GM06990 (cell line): ENCODE measurements around the gene TMEM207.

Experiments
- DNase-seq: peaks from one replicate; pipeline ENCODE4 v3.0.0-alpha.2; 2011; ENCODE audit not compliant: insufficient read length; ENCODE audit errors: extremely low read depth
- H3K27me3 ChIP-seq: replicated peaks from 2 replicates; pipeline ENCODE4 v1.6.0; 2011; ENCODE audit warnings: low read length; ENCODE audit not compliant: control insufficient read depth, insufficient read depth
- H3K36me3 ChIP-seq: 2 replicates; pipeline ENCODE4 v1.5.1; 2011; ENCODE audit warnings: low read length; ENCODE audit not compliant: control insufficient read depth, insufficient read depth
- H3K4me3 ChIP-seq: replicated peaks from 2 replicates; pipeline ENCODE4 v1.5.1; 2011; ENCODE audit warnings: low read depth, mild to moderate bottlenecking, control low read depth, low read length
- CTCF ChIP-seq: IDR thresholded peaks from 2 replicates; pipeline ENCODE4 v1.5.1; 2011; ENCODE audit warnings: low read length, control low read depth, mild to moderate bottlenecking, inconsistent platforms; ENCODE audit not compliant: insufficient read depth, poor library complexity, severe bottlenecking

Gene TMEM207

DNA sequence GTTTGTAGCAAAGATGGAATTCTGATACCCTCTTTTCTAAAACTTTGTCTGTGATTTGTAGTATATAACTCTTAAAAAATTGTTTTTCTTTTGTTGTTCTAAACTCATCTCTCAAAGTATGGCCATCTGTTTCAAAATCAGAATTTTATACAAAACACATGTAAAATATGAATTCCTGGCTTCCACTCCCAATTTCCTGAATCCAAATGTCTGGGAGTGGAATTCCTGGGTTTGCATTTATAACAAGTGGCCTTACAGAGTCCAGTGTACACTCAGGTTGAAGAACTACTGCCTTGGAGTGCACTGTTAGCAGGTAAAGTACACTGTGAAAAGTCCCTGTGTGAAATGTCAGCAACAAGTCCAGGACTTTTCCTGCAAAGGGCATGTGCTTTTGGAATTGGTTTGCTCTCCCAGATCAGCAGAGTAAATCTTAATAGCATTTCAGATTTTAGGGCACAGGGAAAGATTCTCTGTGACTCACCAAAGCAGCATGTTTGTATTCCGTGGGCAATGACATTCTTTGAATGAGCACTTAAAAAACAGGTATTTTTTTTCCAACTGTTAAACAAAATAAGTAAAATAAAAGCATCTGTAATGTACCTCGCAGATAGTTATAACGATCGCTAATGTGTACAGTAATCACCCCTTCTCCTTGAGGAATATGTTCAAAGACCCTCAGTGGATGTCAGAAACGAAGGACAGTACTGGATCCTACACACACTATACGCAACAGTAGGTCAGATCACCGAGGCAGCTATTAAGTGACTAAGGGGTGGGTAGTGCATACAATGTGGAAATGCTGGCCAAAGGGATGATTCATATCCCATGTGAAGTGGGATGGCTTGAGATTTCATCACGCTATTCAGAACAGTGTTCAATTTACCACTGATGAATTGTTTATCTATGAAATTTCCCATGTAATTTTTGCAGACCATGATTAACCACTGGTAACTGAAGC, 63.7 kb downstream of the TMEM207 start:
- H3K4me3 ChIP-seq = no peak overlapping the region
- no peak for TF ChIP-seq CTCF
- H3K27me3 ChIP-seq = no peaks in the 10 kb centered on the region
- DNase-seq = no peak
- no peaks in the 10 kb centered on the region for H3K36me3 ChIP-seq

DNA sequence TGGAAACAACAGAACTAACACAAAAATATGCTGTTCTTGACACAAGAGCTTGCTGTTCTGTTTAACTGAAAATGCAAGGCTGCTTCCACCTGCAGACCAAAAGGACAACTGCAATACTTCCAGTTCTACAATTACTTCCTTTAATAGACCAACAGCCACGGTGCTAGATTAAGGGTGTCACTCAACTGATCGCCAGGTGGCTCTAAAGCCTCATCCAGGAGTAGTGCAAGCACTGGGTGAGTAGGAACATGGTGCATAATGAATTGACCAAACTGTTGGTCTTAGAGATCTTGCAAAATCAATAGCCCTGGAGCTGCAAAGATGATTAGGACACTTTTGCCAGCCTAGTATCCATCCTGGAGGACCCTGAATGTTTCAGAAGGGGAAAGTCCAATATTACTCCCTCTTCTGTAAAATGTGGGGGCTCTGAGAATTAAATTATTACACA, 65.4 kb downstream of the TMEM207 start:
- Histone ChIP-seq H3K4me3 (no peak overlapping the region), H3K36me3 (no peaks in the 10 kb centered on the region), H3K27me3 (no peaks in the 10 kb centered on the region)
- DNase-seq = peak; percentile 39
- peak; percentile 55 for TF ChIP-seq CTCF

DNA sequence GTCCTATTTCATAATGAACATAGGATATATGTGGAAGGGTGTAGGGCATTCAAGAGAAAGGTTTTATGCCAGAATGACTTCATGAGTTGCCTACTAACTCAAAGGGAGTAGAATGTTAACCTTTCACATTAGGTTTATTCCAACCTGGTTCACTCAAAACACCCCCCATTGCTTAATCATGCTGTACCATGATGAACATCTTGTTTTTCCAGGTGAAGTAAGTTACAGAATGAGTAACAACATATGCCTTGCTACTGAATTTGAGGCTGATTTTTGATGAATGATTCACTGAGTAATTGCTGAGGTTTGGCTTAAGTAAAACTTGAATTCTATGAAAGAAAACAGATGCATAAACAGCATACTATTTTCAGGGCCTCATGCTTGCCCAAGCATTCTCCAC, 67.6 kb downstream of the TMEM207 start:
- Histone ChIP-seq H3K4me3 (no peak overlapping the region), H3K36me3 (no peaks in the 10 kb centered on the region), H3K27me3 (no peaks in the 10 kb centered on the region)
- TF ChIP-seq CTCF = no peak
- DNase-seq = no peak

DNA sequence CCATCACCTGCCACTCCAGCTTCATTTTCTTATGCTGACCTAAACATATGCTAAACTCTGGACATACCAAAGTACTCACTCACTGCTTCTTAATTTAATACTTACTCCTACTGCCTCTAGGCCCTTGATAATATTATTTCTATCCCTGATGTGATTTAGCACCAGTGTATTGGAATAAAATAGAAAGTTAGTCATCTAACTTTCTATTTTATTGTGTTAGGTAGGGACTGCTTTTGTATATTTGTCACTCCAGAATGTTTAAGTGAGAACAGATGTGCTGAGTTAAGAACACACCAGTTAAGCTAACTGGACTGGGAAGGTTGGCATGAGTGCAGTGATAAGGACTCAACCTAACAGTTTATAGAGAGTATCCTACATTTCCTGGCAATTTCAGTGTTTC, 68.3 kb downstream of the TMEM207 start:
- no peak overlapping the region for H3K4me3 ChIP-seq
- H3K36me3 ChIP-seq = no peaks in the 10 kb centered on the region
- no peak for DNase-seq
- no peak for TF ChIP-seq CTCF
- H3K27me3 ChIP-seq = no peaks in the 10 kb centered on the region

DNA sequence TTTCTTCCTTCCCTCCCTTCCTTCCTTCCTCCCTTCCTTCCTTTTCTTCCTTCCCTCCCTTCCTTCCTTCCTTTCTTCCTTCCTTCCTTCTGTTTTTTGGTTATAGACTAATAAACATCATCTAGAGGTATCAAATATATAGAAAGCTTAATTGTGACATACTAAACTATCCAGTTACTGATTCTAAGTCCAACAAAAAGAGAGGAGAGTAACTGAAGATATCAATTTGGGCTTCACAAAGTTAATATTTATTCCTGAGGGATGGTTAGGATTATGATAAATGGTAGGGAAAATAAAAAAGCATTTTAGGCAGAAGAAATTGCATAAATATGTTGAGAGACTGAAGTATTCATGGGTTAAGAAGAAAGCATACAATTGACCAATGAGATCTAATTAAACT, 69.5 kb downstream of the TMEM207 start:
- no peaks in the 10 kb centered on the region for H3K27me3 ChIP-seq
- H3K36me3 ChIP-seq = no peaks in the 10 kb centered on the region
- TF ChIP-seq CTCF = no peak
- H3K4me3 ChIP-seq = no peak overlapping the region
- DNase-seq = no peak
